T-helper 2 cell treated with Interferon-gamma antibody and Interleukin-4, amounts not matched to agents 5 μg/mL and 100 μg/mL, for 36 hours (primary cell): ENCODE measurements around the gene CABP4.

Source experiments
- DNase-seq: peaks from one replicate; pipeline ENCODE4 v3.0.0; 2021; ENCODE audit warnings: low spot score
- H3K27ac Mint-ChIP-seq: one replicate; pipeline ENCODE4 v1.8.0; 2021; ENCODE audit warnings: mild to moderate bottlenecking, mixed read lengths
- H3K27me3 Mint-ChIP-seq: one replicate; pipeline ENCODE4 v1.8.0; 2021; ENCODE audit warnings: low read depth, mixed read lengths
- H3K36me3 Mint-ChIP-seq: one replicate; pipeline ENCODE4 v1.8.0; 2021; ENCODE audit warnings: low read depth, mixed read lengths
- H3K4me1 Mint-ChIP-seq: one replicate; pipeline ENCODE4 v1.8.0; 2021; ENCODE audit warnings: low read depth, mixed read lengths
- H3K4me3 Mint-ChIP-seq: one replicate; pipeline ENCODE4 v1.8.0; 2022; ENCODE audit warnings: mild to moderate bottlenecking, moderate library complexity, mixed read lengths
- H3K9me3 Mint-ChIP-seq: one replicate; pipeline ENCODE4 v1.8.0; 2021; ENCODE audit warnings: mixed read lengths

Gene CABP4

GRCh38 chr11:67494371-67495233 is 39.4 kb downstream of the CABP4 start:
- Mint-ChIP-seq H3K27me3 (no peaks in the 10 kb centered on the region), H3K36me3 (peaks cover 32% of the 10 kb centered on the region), H3K4me3 (no peak overlapping the region), H3K4me1 (peaks cover under 1% of the 10 kb centered on the region), H3K9me3 (no peaks in the 10 kb centered on the region), H3K27ac (no peak overlapping the region)
- no peak for DNase-seq

GRCh38 chr11:67495234-67496005 is 40.3 kb downstream of the CABP4 start:
- Mint-ChIP-seq H3K27ac (no peak overlapping the region), H3K9me3 (no peaks in the 10 kb centered on the region), H3K4me1 (peaks cover under 1% of the 10 kb centered on the region), H3K36me3 (peaks cover 30% of the 10 kb centered on the region), H3K4me3 (no peak overlapping the region), H3K27me3 (no peaks in the 10 kb centered on the region)
- DNase-seq: no peak

GRCh38 chr11:67496113-67496512 is 41.0 kb downstream of the CABP4 start:
- H3K36me3 Mint-ChIP-seq: peaks cover 34% of the 10 kb centered on the region
- no peak overlapping the region for H3K27ac Mint-ChIP-seq
- no peaks in the 10 kb centered on the region for H3K9me3 Mint-ChIP-seq
- no peaks in the 10 kb centered on the region for H3K27me3 Mint-ChIP-seq
- H3K4me1 Mint-ChIP-seq: peaks cover 7% of the 10 kb centered on the region
- no peak for DNase-seq
- no peak overlapping the region for H3K4me3 Mint-ChIP-seq

GRCh38 chr11:67497656-67498291 is 42.6 kb downstream of the CABP4 start:
- H3K27me3 Mint-ChIP-seq: no peaks in the 10 kb centered on the region
- peaks cover 10% of the 10 kb centered on the region for H3K4me1 Mint-ChIP-seq
- H3K4me3 Mint-ChIP-seq: no peak overlapping the region
- H3K27ac Mint-ChIP-seq: no peak overlapping the region
- no peaks in the 10 kb centered on the region for H3K9me3 Mint-ChIP-seq
- DNase-seq: no peak
- peaks cover 35% of the 10 kb centered on the region for H3K36me3 Mint-ChIP-seq

- Mint-ChIP-seq H3K36me3 (peaks cover 36% of the 10 kb centered on the region), H3K4me1 (peaks cover 13% of the 10 kb centered on the region), H3K27ac (no peak overlapping the region), H3K27me3 (no peaks in the 10 kb centered on the region), H3K9me3 (no peaks in the 10 kb centered on the region), H3K4me3 (no peak overlapping the region)
- DNase-seq: no peak
Measured at GRCh38 chr11:67498544-67498972, 43.4 kb downstream of the CABP4 start.

GRCh38 chr11:67499808-67500483 is 44.8 kb downstream of the CABP4 start:
- peaks cover 36% of the 10 kb centered on the region for H3K36me3 Mint-ChIP-seq
- H3K4me1 Mint-ChIP-seq: peaks cover 13% of the 10 kb centered on the region
- DNase-seq: no peak
- no peak overlapping the region for H3K27ac Mint-ChIP-seq
- H3K4me3 Mint-ChIP-seq: no peak overlapping the region
- no peaks in the 10 kb centered on the region for H3K9me3 Mint-ChIP-seq
- no peaks in the 10 kb centered on the region for H3K27me3 Mint-ChIP-seq

- Mint-ChIP-seq H3K36me3 (peaks cover 36% of the 10 kb centered on the region), H3K4me1 (peaks cover 14% of the 10 kb centered on the region), H3K4me3 (no peak overlapping the region), H3K27ac (peak overlapping the region; percentile 49), H3K27me3 (no peaks in the 10 kb centered on the region), H3K9me3 (no peaks in the 10 kb centered on the region)
- no peak for DNase-seq
Measured at GRCh38 chr11:67500484-67500821, 45.3 kb downstream of the CABP4 start.

GRCh38 chr11:67500831-67501715 is 45.9 kb downstream of the CABP4 start:
- Mint-ChIP-seq H3K4me3 (no peak overlapping the region), H3K27ac (peak overlapping the region; percentile 49), H3K27me3 (no peaks in the 10 kb centered on the region), H3K9me3 (no peaks in the 10 kb centered on the region), H3K36me3 (peaks cover 32% of the 10 kb centered on the region), H3K4me1 (peaks cover 20% of the 10 kb centered on the region)
- DNase-seq: no peak

- no peak for DNase-seq
- H3K27me3 Mint-ChIP-seq: no peaks in the 10 kb centered on the region
- H3K9me3 Mint-ChIP-seq: no peaks in the 10 kb centered on the region
- no peak overlapping the region for H3K27ac Mint-ChIP-seq
- H3K4me1 Mint-ChIP-seq: peaks cover 28% of the 10 kb centered on the region
- no peak overlapping the region for H3K4me3 Mint-ChIP-seq
- peaks cover 37% of the 10 kb centered on the region for H3K36me3 Mint-ChIP-seq
Measured at GRCh38 chr11:67501854-67502253, 46.7 kb downstream of the CABP4 start.

- H3K27me3 Mint-ChIP-seq: no peaks in the 10 kb centered on the region
- H3K4me3 Mint-ChIP-seq: peak overlapping the region; percentile 79
- H3K4me1 Mint-ChIP-seq: peaks cover 33% of the 10 kb centered on the region
- no peak overlapping the region for H3K27ac Mint-ChIP-seq
- H3K36me3 Mint-ChIP-seq: peaks cover 38% of the 10 kb centered on the region
- DNase-seq: no peak
- H3K9me3 Mint-ChIP-seq: no peaks in the 10 kb centered on the region
Measured at GRCh38 chr11:67502328-67502979, 47.3 kb downstream of the CABP4 start.

- H3K4me1 Mint-ChIP-seq: peaks cover 33% of the 10 kb centered on the region
- H3K27me3 Mint-ChIP-seq: no peaks in the 10 kb centered on the region
- peaks cover 34% of the 10 kb centered on the region for H3K36me3 Mint-ChIP-seq
- H3K27ac Mint-ChIP-seq: peak overlapping the region; percentile 15
- no peak for DNase-seq
- H3K4me3 Mint-ChIP-seq: peak overlapping the region; percentile 79
- H3K9me3 Mint-ChIP-seq: no peaks in the 10 kb centered on the region
Measured at GRCh38 chr11:67503119-67504004, 48.2 kb downstream of the CABP4 start.
